GM08714 (cell line): ENCODE data around the gene SMIM15.

Experiments
- H3K4me3 ChIP-seq: fragments of 200-500 bp; sonication (Bioruptor generic); 2 replicates; pipeline ENCODE4 v1.5.1; 2014; ENCODE audit warnings: mild to moderate bottlenecking, low read length, inconsistent platforms
- ZNF274 ChIP-seq: IDR thresholded peaks from 2 replicates; pipeline ENCODE4 v1.6.1; 2012; ENCODE audit warnings: mild to moderate bottlenecking, low read depth, low read length

Gene SMIM15

GRCh38 chr5:61177070-61177469 is 14.8 kb upstream of the SMIM15 start:
- TF ChIP-seq ZNF274, result no peak
- no peak overlapping the region for H3K4me3 ChIP-seq

- no peak for TF ChIP-seq ZNF274
These were observed 14.4 kb upstream of the SMIM15 start for GRCh38 chr5:61176631-61177030.

GRCh38 chr5:61171479-61171878 is 9.2 kb upstream of the SMIM15 start:
- H3K4me3 ChIP-seq, result no peak overlapping the region
- TF ChIP-seq ZNF274, result no peak

More at GRCh38 chr5:61176631-61177030, 14.4 kb upstream of the SMIM15 start:
- no peak overlapping the region for H3K4me3 ChIP-seq

- TF ChIP-seq ZNF274, result no peak
- H3K4me3 ChIP-seq, result no peak overlapping the region
These were observed 6.7 kb upstream of the SMIM15 start for GRCh38 chr5:61168951-61169350.

GRCh38 chr5:61167382-61167781 is 5.1 kb upstream of the SMIM15 start:
- H3K4me3 ChIP-seq, result no peak overlapping the region
- TF ChIP-seq ZNF274, result no peak

GRCh38 chr5:61163905-61164304 is 1.6 kb upstream of the SMIM15 start:
- peak overlapping the region; percentile 4; the same call in 1 of the 2 replicates for H3K4me3 ChIP-seq

GRCh38 chr5:61162832-61163567 is 732 bp upstream of the SMIM15 start:
- H3K4me3 ChIP-seq, result peak overlapping the region; percentile 98
- TF ChIP-seq ZNF274, result no peak

More at GRCh38 chr5:61163905-61164304, 1.6 kb upstream of the SMIM15 start:
- no peak for TF ChIP-seq ZNF274

- TF ChIP-seq ZNF274, result no peak
- peak overlapping the region; percentile 98; the same call in 1 of the 2 replicates for H3K4me3 ChIP-seq
These were observed 1.8 kb downstream of the SMIM15 start for GRCh38 chr5:61160497-61160896.

- H3K4me3 ChIP-seq, result no peak overlapping the region
- no peak for TF ChIP-seq ZNF274
These were observed 2.4 kb downstream of the SMIM15 start for GRCh38 chr5:61159836-61160235.

GRCh38 chr5:61159070-61159469 is 3.2 kb downstream of the SMIM15 start:
- no peak overlapping the region for H3K4me3 ChIP-seq
- no peak for TF ChIP-seq ZNF274

GRCh38 chr5:61151893-61152292 is 10.4 kb downstream of the SMIM15 start:
- no peak overlapping the region for H3K4me3 ChIP-seq
- TF ChIP-seq ZNF274, result no peak

GRCh38 chr5:61148515-61148914 is 13.8 kb downstream of the SMIM15 start:
- no peak overlapping the region for H3K4me3 ChIP-seq
- TF ChIP-seq ZNF274, result no peak

GRCh38 chr5:61142811-61143210 is 19.5 kb downstream of the SMIM15 start:
- no peak overlapping the region for H3K4me3 ChIP-seq
- no peak for TF ChIP-seq ZNF274

GRCh38 chr5:61142391-61142790 is 19.9 kb downstream of the SMIM15 start:
- H3K4me3 ChIP-seq, result no peak overlapping the region

GRCh38 chr5:61141801-61142200 is 20.5 kb downstream of the SMIM15 start:
- TF ChIP-seq ZNF274, result no peak

More at GRCh38 chr5:61142391-61142790, 19.9 kb downstream of the SMIM15 start:
- TF ChIP-seq ZNF274, result no peak

GRCh38 chr5:61139931-61140330 is 22.3 kb downstream of the SMIM15 start:
- no peak for TF ChIP-seq ZNF274
- H3K4me3 ChIP-seq, result no peak overlapping the region

More at GRCh38 chr5:61141801-61142200, 20.5 kb downstream of the SMIM15 start:
- H3K4me3 ChIP-seq, result no peak overlapping the region
